Natural killer cell (primary cell): Measurements from ENCODE around the gene CNPY4. TPM values are rescaled to one million over a fixed set of nuclear protein-coding genes. Genes with fewer than 3 reads are reported as not detected.

Source experiments
- ATAC-seq, 3 donors: fragments of 150-1000 bp in 2 of 3; fragments of 200-7000 bp in 1 of 3; cut with Tn5 transposase; 1 replicate in 1 of 3; 2 replicates in 2 of 3; pipeline ENCODE4 v1.10.0; 2021; ENCODE audit warnings: mild to moderate bottlenecking in 2 of 3, moderate library complexity in 2 of 3
- DNase-seq, 2 donors: peaks; one replicate each; pipeline versions ENCODE4 v3.0.0 to v3.0.0-alpha.2; 2013 to 2021; ENCODE audit warnings: mixed read lengths in 1 of 2
- H3K27ac ChIP-seq: one replicate; pipeline ENCODE4 v1.5.1; 2013; ENCODE audit warnings: mild to moderate bottlenecking, low read length
- H3K27me3 ChIP-seq: one replicate; pipeline ENCODE4 v1.6.1; 2013; ENCODE audit warnings: low read length; ENCODE audit not compliant: control insufficient read depth, insufficient read depth
- H3K36me3 ChIP-seq: one replicate; pipeline ENCODE4 v1.6.1; 2013; ENCODE audit warnings: low read length; ENCODE audit not compliant: control insufficient read depth, insufficient read depth
- H3K4me1 ChIP-seq: one replicate; pipeline ENCODE4 v1.6.1; 2013; ENCODE audit warnings: low read length; ENCODE audit not compliant: control insufficient read depth, insufficient read depth
- H3K4me3 ChIP-seq: one replicate; pipeline ENCODE4 v1.5.1; 2013; ENCODE audit warnings: low read length
- H3K9me3 ChIP-seq: one replicate; pipeline ENCODE4 v1.6.1; 2013; ENCODE audit warnings: low read length; ENCODE audit not compliant: control insufficient read depth, insufficient read depth
- H3K27ac Mint-ChIP-seq, 2 donors: one replicate each; pipeline ENCODE4 v1.8.0; 2022; ENCODE audit warnings: mild to moderate bottlenecking in 2 of 2, mixed read lengths in 2 of 2, moderate library complexity in 1 of 2
- H3K27me3 Mint-ChIP-seq, 2 donors: one replicate each; pipeline ENCODE4 v1.8.0; 2022; ENCODE audit warnings: low read depth in 2 of 2, mixed read lengths in 2 of 2
- H3K36me3 Mint-ChIP-seq: one replicate; pipeline ENCODE4 v1.8.0; 2022; ENCODE audit warnings: mixed read lengths
- H3K4me1 Mint-ChIP-seq, 2 donors: one replicate each; pipeline ENCODE4 v1.8.0; 2022; ENCODE audit warnings: mixed read lengths in 2 of 2
- H3K4me3 Mint-ChIP-seq: one replicate; pipeline ENCODE4 v1.8.0; 2022; ENCODE audit warnings: mild to moderate bottlenecking, moderate library complexity, mixed read lengths
- H3K9me3 Mint-ChIP-seq, 2 donors: one replicate each; pipeline ENCODE4 v1.8.0; 2022; ENCODE audit warnings: mixed read lengths in 2 of 2
- CTCF ChIP-seq: fragments of 200-600 bp; IDR thresholded peaks from one replicate; pipeline ENCODE4 v1.8.0; 2022; ENCODE audit warnings: antibody characterized with exemption
- WGBS: methylation state at CpG from one replicate; pipeline ENCODE4 v1.1.7; 2013; ENCODE audit warnings: missing lambda C conversion rate; ENCODE audit not compliant: insufficient coverage; 5-methylcytosine and 5-hydroxymethylcytosine counted together
- intact Hi-C: fragments of 100-400 bp; cut with micrococcal nuclease; formaldehyde crosslinking; loops from one replicate; pipeline ENCODE4 v1.14.2; 2022
- total RNA-seq, 4 donors: library from RNA; stranded (reverse); fragments of 120-200 nt in 1 of 4; gene quantifications; one replicate each; pipeline versions ENCODE4 v1.2.3 to v1.2.4, GENCODE V29; 2013 to 2022

CNPY4 gene
- total RNA-seq, 3 donors from 2014 or later (not counting 1 experiment from before 2014, with no cell fraction given), result 19.1 to 25.8 (median 23.9) TPM

GRCh38 chr7:100166970-100167911 lies 47.8 kb downstream of the CNPY4 start:
- H3K36me3 ChIP-seq, result no peaks in the 10 kb centered on the region
- no peaks in the 10 kb centered on the region for H3K9me3 Mint-ChIP-seq
- peaks cover 44% of the 10 kb centered on the region for H3K4me1 ChIP-seq
- H3K9me3 ChIP-seq, result no peaks in the 10 kb centered on the region
- intact Hi-C loops, result no loop called here
- no peak for TF ChIP-seq CTCF
- no peak overlapping the region for H3K4me3 ChIP-seq
- H3K27me3 ChIP-seq, result peaks cover 36% of the 10 kb centered on the region
- ATAC-seq (no peak), DNase-seq (peak in 1 of 2 donors; percentile 23)
- H3K27ac ChIP-seq, result no peak overlapping the region
- 24% methylated on average over 9 of the region's 14 CpGs for WGBS
- no peak overlapping the region for H3K27ac Mint-ChIP-seq
- peaks cover 28 to 43% of the 10 kb centered on the region in 2 donors for H3K4me1 Mint-ChIP-seq
- H3K4me3 Mint-ChIP-seq, result peak overlapping the region; percentile 62
- H3K36me3 Mint-ChIP-seq, result no peaks in the 10 kb centered on the region
- peaks cover 47 to 51% of the 10 kb centered on the region in 2 donors for H3K27me3 Mint-ChIP-seq

- peaks cover 28 to 43% of the 10 kb centered on the region in 2 donors for H3K4me1 Mint-ChIP-seq
- ATAC-seq (no peak), DNase-seq (peak in 1 of 2 donors; percentile 38)
- H3K27ac ChIP-seq, result no peak overlapping the region
- H3K27me3 Mint-ChIP-seq, result peaks cover 47 to 51% of the 10 kb centered on the region in 2 donors
- H3K36me3 Mint-ChIP-seq, result no peaks in the 10 kb centered on the region
- peak overlapping the region; percentile 49 for H3K4me3 Mint-ChIP-seq
- no peaks in the 10 kb centered on the region for H3K9me3 ChIP-seq
- H3K36me3 ChIP-seq, result no peaks in the 10 kb centered on the region
- no peak overlapping the region for H3K27ac Mint-ChIP-seq
- peaks cover 44% of the 10 kb centered on the region for H3K4me1 ChIP-seq
- TF ChIP-seq CTCF, result no peak
- H3K27me3 ChIP-seq, result peaks cover 36% of the 10 kb centered on the region
- no peak overlapping the region for H3K4me3 ChIP-seq
- 6% methylated on average over 10 of the region's 11 CpGs for WGBS
- H3K9me3 Mint-ChIP-seq, result no peaks in the 10 kb centered on the region
- intact Hi-C loops, result no loop called here
These were observed 48.5 kb downstream of the CNPY4 start for GRCh38 chr7:100167912-100168323.

- Histone ChIP-seq H3K4me1 (peaks cover 44% of the 10 kb centered on the region), H3K27me3 (peaks cover 36% of the 10 kb centered on the region), H3K4me3 (no peak overlapping the region), H3K27ac (no peak overlapping the region), H3K9me3 (no peaks in the 10 kb centered on the region), H3K36me3 (no peaks in the 10 kb centered on the region)
- Mint-ChIP-seq H3K4me1 (peaks cover 28 to 43% of the 10 kb centered on the region in 2 donors), H3K27me3 (peaks cover 47 to 54% of the 10 kb centered on the region in 2 donors), H3K27ac (no peak overlapping the region), H3K9me3 (no peaks in the 10 kb centered on the region), H3K36me3 (no peaks in the 10 kb centered on the region), H3K4me3 (peak overlapping the region; percentile 37)
- WGBS, result 84% methylated on average over 10 of the region's 11 CpGs
- ATAC-seq (no peak), DNase-seq (peak in 1 of 2 donors; percentile 66)
- intact Hi-C loops, result no loop called here
- no peak for TF ChIP-seq CTCF
These were observed 49.9 kb downstream of the CNPY4 start for GRCh38 chr7:100169147-100169850.
